Heart left ventricle (tissue), 16 donors: Measurements from ENCODE around the gene GAGE1. TPM values are rescaled to one million over a fixed set of nuclear protein-coding genes. Genes with fewer than 3 reads are reported as not detected.

Source experiments
- ATAC-seq, 4 donors: fragments of 200-7000 bp; cut with Tn5 transposase; one replicate each; pipeline ENCODE4 v1.9.1; 2020 to 2022; ENCODE audit warnings: moderate library complexity in 4 of 4, mild to moderate bottlenecking in 3 of 4, moderate number of reproducible peaks in 1 of 4
- DNase-seq, 5 donors: peaks; one replicate each; pipeline ENCODE4 v3.0.0-alpha.2; 2020
- H3K27ac ChIP-seq, 12 donors: fragments of 200-600 bp; sonication (generic) in 4 of 12; one replicate each; pipeline versions ENCODE4 v1.5.0 to v1.8.0; 2016 to 2022; ENCODE audit warnings: mild to moderate bottlenecking in 2 of 12
- H3K27me3 ChIP-seq, 9 donors: fragments of 200-600 bp; sonication (generic) in 2 of 9; one replicate each; pipeline versions ENCODE4 v1.5.1 to v1.8.0; 2016 to 2022; ENCODE audit warnings: mild to moderate bottlenecking in 3 of 9
- H3K36me3 ChIP-seq, 9 donors: fragments of 200-600 bp; sonication (generic) in 2 of 9; one replicate each; pipeline versions ENCODE4 v1.5.0 to v1.8.0; 2018 to 2022; ENCODE audit warnings: mild to moderate bottlenecking in 2 of 9
- H3K4me1 ChIP-seq, 12 donors: fragments of 200-600 bp; sonication (generic) in 4 of 12; one replicate each; pipeline versions ENCODE4 v1.5.0 to v1.8.0; 2016 to 2022; ENCODE audit warnings: mild to moderate bottlenecking in 3 of 12
- H3K4me3 ChIP-seq, 12 donors: fragments of 200-600 bp; sonication (generic) in 4 of 12; one replicate each; pipeline versions ENCODE4 v1.5.0 to v1.8.0; 2017 to 2022; ENCODE audit warnings: mild to moderate bottlenecking in 9 of 12, moderate library complexity in 4 of 12
- H3K9me3 ChIP-seq, 12 donors: fragments of 200-600 bp; sonication (generic) in 4 of 12; one replicate each; pipeline versions ENCODE4 v1.5.0 to v1.8.0; 2016 to 2022; ENCODE audit warnings: mild to moderate bottlenecking in 1 of 12
- POLR2A ChIP-seq, 2 donors: fragments of 450-650 bp; IDR thresholded peaks; one replicate each; pipeline ENCODE4 v1.6.1; 2017; ENCODE audit warnings: antibody characterized with exemption in 2 of 2, mild to moderate bottlenecking in 2 of 2, moderate library complexity in 2 of 2
- WGBS, 4 donors: extraction: QIAGEN DNeasy Blood & Tissue Kit in 2 of 4; methylation state at CpG; one replicate each; pipeline versions ENCODE4 v1.1.5 to v1.1.7; 2013 to 2018; 5-methylcytosine and 5-hydroxymethylcytosine counted together
- intact Hi-C, 10 donors: fragments of 100-400 bp; cut with DNase I; formaldehyde crosslinking; loops; one replicate each; pipeline versions ENCODE4 v1.11.1 to v1.14.2; 2022
- polyA plus RNA-seq, 2 donors: library from polyadenylated mRNA; stranded (reverse); fragments of 200-250 nt; gene quantifications; one replicate each; pipeline ENCODE4 v1.2.3, GENCODE V29; 2013
- total RNA-seq, 9 donors: library from RNA; depleted of rRNA in 2 of 9; stranded (reverse); fragments of >200 nt in 2 of 9; fragmentation: NEBNext Ultra II Directional in 3 of 9; extraction: Animal tissue kit (Norgen Biotek cat#: 25700) in 3 of 9; gene quantifications; one replicate each; pipeline versions ENCODE4 v1.1.0 to v1.2.4, GENCODE V29; 2016 to 2023
- TF ChIP-seq, protein P1 (sequence below), 12 donors: fragments of 200-600 bp; sonication (generic) in 4 of 12; IDR thresholded peaks; one replicate each; pipeline versions ENCODE4 v1.5.0 to v1.8.0; 2018 to 2022; ENCODE audit warnings: antibody characterized with exemption in 12 of 12, mild to moderate bottlenecking in 5 of 12
- donor health status: ischemic (EF 13 %, LVEDD 7.1; RV severe dilation, severe dysfunction).
- donor health status: healthy with polysubstance abuse.
- donor health status: DM: no; HTN: yes; CAD: no.
- donor health status: DM: no; HTN: no; CAD: no.
- donor health status: ischemic (EF 25% LVEDD 6.9; RV normal size, moderate dysfunction).
- donor health status: ischemic (EF 25% LVEDD 5.7; RV mildly dilated, moderate dysfunction).
- donor health status: healthy.
- donor health status: DM: yes; HTN: yes; CAD: no.
- donor health status: ischemic (EF 35%, LVEDD 5.7; RV mildly dilated, moderate dysfunction).
- donor health status: nonischemic (EF 11% LVEDD 7.7; RV severe dilation, severe dysfunction).
- donor health status: DM: yes; HTN: yes; CAD: no.
- donor health status: PGD.
- donor health status: ischemic (EF 29% LVEDD 5.4; RV normal size, mild dysfunction).
- donor health status: nonischemic (EF 23%, LVEDD 6.1; RV moderate dilation, normal function).

The GAGE1 gene
- total and polyA plus RNA-seq, 11 donors = not detected

DNA sequence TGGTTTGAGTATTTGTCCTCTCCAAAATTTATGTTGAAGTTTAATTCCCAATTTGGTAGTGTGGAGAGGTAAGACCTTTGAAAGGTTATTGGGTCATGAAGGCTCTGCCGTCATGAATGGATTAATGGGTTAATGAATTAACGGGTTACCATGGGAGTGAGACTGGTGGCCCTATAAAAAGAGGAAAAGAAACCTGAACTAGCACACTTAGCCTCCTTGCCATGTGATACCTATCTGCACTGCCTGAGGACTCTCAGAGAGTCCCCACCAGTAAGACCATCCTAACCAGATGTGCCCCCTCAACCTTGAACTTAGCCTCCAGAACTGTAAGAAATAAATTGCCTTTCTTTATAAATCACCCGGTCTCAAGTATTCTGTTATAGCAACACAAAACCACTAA, 57.7 kb downstream of the GAGE1 start:
- ATAC-seq (no peak), DNase-seq (no peak)
- peaks cover 0 to 16% (median 0%) of the 10 kb centered on the region in 9 donors for H3K27me3 ChIP-seq
- H3K36me3 ChIP-seq = no peaks in the 10 kb centered on the region
- no peak overlapping the region for H3K4me3 ChIP-seq
- TF ChIP-seq, protein P1, sequence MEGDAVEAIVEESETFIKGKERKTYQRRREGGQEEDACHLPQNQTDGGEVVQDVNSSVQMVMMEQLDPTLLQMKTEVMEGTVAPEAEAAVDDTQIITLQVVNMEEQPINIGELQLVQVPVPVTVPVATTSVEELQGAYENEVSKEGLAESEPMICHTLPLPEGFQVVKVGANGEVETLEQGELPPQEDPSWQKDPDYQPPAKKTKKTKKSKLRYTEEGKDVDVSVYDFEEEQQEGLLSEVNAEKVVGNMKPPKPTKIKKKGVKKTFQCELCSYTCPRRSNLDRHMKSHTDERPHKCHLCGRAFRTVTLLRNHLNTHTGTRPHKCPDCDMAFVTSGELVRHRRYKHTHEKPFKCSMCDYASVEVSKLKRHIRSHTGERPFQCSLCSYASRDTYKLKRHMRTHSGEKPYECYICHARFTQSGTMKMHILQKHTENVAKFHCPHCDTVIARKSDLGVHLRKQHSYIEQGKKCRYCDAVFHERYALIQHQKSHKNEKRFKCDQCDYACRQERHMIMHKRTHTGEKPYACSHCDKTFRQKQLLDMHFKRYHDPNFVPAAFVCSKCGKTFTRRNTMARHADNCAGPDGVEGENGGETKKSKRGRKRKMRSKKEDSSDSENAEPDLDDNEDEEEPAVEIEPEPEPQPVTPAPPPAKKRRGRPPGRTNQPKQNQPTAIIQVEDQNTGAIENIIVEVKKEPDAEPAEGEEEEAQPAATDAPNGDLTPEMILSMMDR (IDR thresholded peaks at IDR 0.05) = no peak
- TF ChIP-seq POLR2A (IDR thresholded peaks at IDR 0.05) = no peak
- H3K4me1 ChIP-seq = no peaks in the 10 kb centered on the region
- no peak overlapping the region for H3K27ac ChIP-seq
- intact Hi-C loops = no loop called here
- H3K9me3 ChIP-seq = no peaks in the 10 kb centered on the region
- WGBS, 4 donors = 76 to 89% (median 87%) methylated on average over 3 of the region's 3 CpGs

Other genes with a start within 250 kb of the GAGE1 start
- not detected for gene GAGE12C, start 66.8 kb upstream of the GAGE1 start, total RNA-seq
- gene GAGE12C, start 66.8 kb upstream of the GAGE1 start, polyA plus RNA-seq = not detected
- gene GAGE12D, start 57.3 kb upstream of the GAGE1 start, total RNA-seq = not detected
- not detected for gene GAGE12D, start 57.3 kb upstream of the GAGE1 start, polyA plus RNA-seq
- not detected for gene GAGE12E, start 47.7 kb upstream of the GAGE1 start, total RNA-seq
- gene GAGE12E, start 47.7 kb upstream of the GAGE1 start, polyA plus RNA-seq = not detected
- gene GAGE12F, start 38.2 kb upstream of the GAGE1 start, total RNA-seq = not detected
- not detected for gene GAGE12F, start 38.2 kb upstream of the GAGE1 start, polyA plus RNA-seq
- gene GAGE12G, start 28.6 kb upstream of the GAGE1 start, total RNA-seq = not detected
- gene GAGE12G, start 28.6 kb upstream of the GAGE1 start, polyA plus RNA-seq = not detected
- gene GAGE12H, start 19.1 kb upstream of the GAGE1 start, total RNA-seq = not detected
- not detected for gene GAGE12H, start 19.1 kb upstream of the GAGE1 start, polyA plus RNA-seq
- not detected for gene GAGE2A, start 9.5 kb upstream of the GAGE1 start, total RNA-seq
- gene GAGE2A, start 9.5 kb upstream of the GAGE1 start, polyA plus RNA-seq = not detected
- gene PAGE1, start 97.0 kb downstream of the GAGE1 start, total RNA-seq = not detected
- gene PAGE1, start 97.0 kb downstream of the GAGE1 start, polyA plus RNA-seq = not detected
- not detected for gene PAGE4, start 230.3 kb downstream of the GAGE1 start, total RNA-seq
- gene PAGE4, start 230.3 kb downstream of the GAGE1 start, polyA plus RNA-seq = not detected